Endothelial cell of umbilical vein (primary cell): ENCODE results near the gene ENAH. TPM values are rescaled to one million over a fixed set of nuclear protein-coding genes. Genes with fewer than 3 reads are reported as not detected.

Source experiments
- BruUV-seq: library from RNA; stranded (reverse); fragments of 400-500 nt; replicated peaks from 2 replicates; lab custom pipeline; 2021; lab: Mats Ljungman, UMichigan
- CTCF ChIA-PET: fragments of 300-600, 350-600 bp; sonication (Branson Sonifier 250); formaldehyde crosslinking; loops from one replicate; lab custom pipeline; 2021; ENCODE audit warnings: antibody characterized with exemption, inconsistent platforms; lab: Charles Lee
- POLR2A ChIA-PET: fragments of 300-600, 350-600 bp; sonication (Branson Sonifier 250); formaldehyde crosslinking; loops from one replicate; lab custom pipeline; 2021; ENCODE audit warnings: antibody characterized with exemption, inconsistent platforms; lab: Charles Lee
- DNase-seq: peaks from one replicate; pipeline ENCODE4 v3.0.0-alpha.2; 2011; ENCODE audit warnings: low read depth, low spot score
- FAIRE-seq: peaks from 2 replicates; lab custom pipeline; 2011; peaks lifted over from hg19 to GRCh38; lab: Jason Lieb, UNC
- H2AFZ ChIP-seq: 2 replicates; pipeline ENCODE4 v1.6.0; 2012; ENCODE audit warnings: low read depth, low read length, control low read depth, inconsistent platforms
- H3K27ac ChIP-seq: 2 replicates; pipeline ENCODE4 v1.5.1; 2011; ENCODE audit warnings: low read depth, mild to moderate bottlenecking, control low read depth, low read length, moderate library complexity; ENCODE audit not compliant: insufficient read depth
- H3K27me3 ChIP-seq, 2 experiments: 2 replicates each; pipeline versions ENCODE4 v1.6.0 to v1.6.1; 2011; ENCODE audit warnings: low read length in 2 of 2, mixed read lengths in 1 of 2; ENCODE audit not compliant: control insufficient read depth in 2 of 2, insufficient read depth in 2 of 2
- H3K36me3 ChIP-seq, 2 experiments: 2 replicates in 1 of 2; 3 replicates in 1 of 2; pipeline ENCODE4 v1.5.1; 2011; ENCODE audit warnings: low read length in 2 of 2, mild to moderate bottlenecking in 1 of 2, moderate library complexity in 1 of 2; ENCODE audit not compliant: control insufficient read depth in 2 of 2, insufficient read depth in 2 of 2; ENCODE audit errors: extremely low read depth in 1 of 2
- H3K4me1 ChIP-seq: 3 replicates; pipeline ENCODE4 v1.5.1; 2011; ENCODE audit warnings: mild to moderate bottlenecking, low read length; ENCODE audit not compliant: control insufficient read depth, insufficient read depth; ENCODE audit errors: extremely low read depth
- H3K4me2 ChIP-seq: 2 replicates; pipeline ENCODE4 v1.6.1; 2011; ENCODE audit warnings: low read length, control low read depth, mixed read lengths; ENCODE audit not compliant: insufficient read depth
- H3K4me3 ChIP-seq, 3 experiments: fragments of 200-600 bp in 1 of 3; sonication (generic), shearing (Covaris generic) in 1 of 3; replicated peaks in 1 of 3; 2 replicates each; pipeline ENCODE4 v1.5.1; 2011 to 2016; ENCODE audit warnings: control low read depth in 3 of 3, low read length in 3 of 3, mild to moderate bottlenecking in 2 of 3, inconsistent platforms in 1 of 3, low read depth in 1 of 3, moderate library complexity in 1 of 3; ENCODE audit not compliant: insufficient read depth in 1 of 3
- H3K79me2 ChIP-seq: 2 replicates; pipeline ENCODE4 v1.6.0; 2012; ENCODE audit warnings: low read length, inconsistent platforms; ENCODE audit not compliant: control insufficient read depth, insufficient read depth
- H3K9ac ChIP-seq: replicated peaks from 2 replicates; pipeline ENCODE3; 2011; ENCODE audit warnings: low read length, control low read depth; ENCODE audit not compliant: insufficient read depth; ENCODE audit errors: extremely low read depth
- H3K9me1 ChIP-seq: replicated peaks from 3 replicates; pipeline ENCODE4 v1.6.0; 2011; ENCODE audit warnings: mild to moderate bottlenecking, low read length; ENCODE audit not compliant: control insufficient read depth, insufficient read depth; ENCODE audit errors: extremely low read depth
- H3K9me3 ChIP-seq: replicated peaks from 2 replicates; pipeline ENCODE4 v1.5.1; 2012; ENCODE audit warnings: low read length, inconsistent platforms; ENCODE audit not compliant: control insufficient read depth, insufficient read depth
- H4K20me1 ChIP-seq: replicated peaks from 2 replicates; pipeline ENCODE3; 2011; ENCODE audit warnings: mild to moderate bottlenecking, low read length; ENCODE audit not compliant: control insufficient read depth, insufficient read depth; ENCODE audit errors: extremely low read depth
- CTCF ChIP-seq, 2 donors: IDR thresholded peaks; 1 replicate in 1 of 2; 2 replicates in 1 of 2; pipeline ENCODE4 v1.5.1; 2011; ENCODE audit warnings: low read length in 2 of 2, mild to moderate bottlenecking in 2 of 2, moderate library complexity in 2 of 2, control low read depth in 1 of 2, inconsistent platforms in 1 of 2, low read depth in 1 of 2; ENCODE audit not compliant: insufficient read depth in 1 of 2; ENCODE audit errors: extremely low read depth in 1 of 2
- EZH2 ChIP-seq: IDR thresholded peaks from 2 replicates; pipeline ENCODE4 v1.6.1; 2012; ENCODE audit warnings: borderline replicate concordance, low read depth, mild to moderate bottlenecking, moderate library complexity, low read length, inconsistent platforms; ENCODE audit not compliant: severe bottlenecking
- FOS ChIP-seq: IDR thresholded peaks from 2 replicates; pipeline ENCODE4 v1.6.1; 2011; ENCODE audit warnings: mild to moderate bottlenecking, low read length, moderate library complexity, borderline replicate concordance; ENCODE audit not compliant: insufficient read depth
- GATA2 ChIP-seq: IDR thresholded peaks from 2 replicates; pipeline ENCODE4 v1.7.0; 2011; ENCODE audit warnings: low read depth, mild to moderate bottlenecking, moderate library complexity, mixed read lengths, low read length; ENCODE audit not compliant: insufficient read length, insufficient read depth
- JUN ChIP-seq: IDR thresholded peaks from 2 replicates; pipeline ENCODE4 v1.6.1; 2011; ENCODE audit warnings: borderline replicate concordance, low read depth; ENCODE audit not compliant: insufficient read length, insufficient read depth
- MYC ChIP-seq: IDR thresholded peaks from one replicate; pipeline ENCODE4 v1.6.1; 2011; ENCODE audit warnings: mild to moderate bottlenecking, low read depth, low read length
- POLR2A ChIP-seq: IDR thresholded peaks from 2 replicates; pipeline ENCODE4 v1.6.1; 2012; ENCODE audit warnings: low read depth, mild to moderate bottlenecking, control low read depth, low read length
- POLR2AphosphoS5 ChIP-seq: IDR thresholded peaks from 2 replicates; pipeline ENCODE4 v1.6.1; 2012; ENCODE audit warnings: low read depth, mild to moderate bottlenecking, control low read depth, low read length, moderate library complexity; ENCODE audit not compliant: insufficient read depth
- dilution Hi-C: fragments of 300-500 bp; cut with MboI; formaldehyde crosslinking; loops from one replicate; pipeline ENCODE4 v1.15.0; 2019; ENCODE audit warnings: low sequenced_read_pairs; ENCODE audit not compliant: extremely low pct_ligation_motif_present
- intact Hi-C: fragments of 100-400 bp; cut with micrococcal nuclease; formaldehyde crosslinking; loops from one replicate; pipeline ENCODE4 v1.10.0; 2022
- polyA plus RNA-seq, 4 experiments: library from polyadenylated mRNA; depleted of rRNA in 3 of 4; stranded (reverse) in 3 of 4; unstranded in 1 of 4; fragments of >200 nt; gene quantifications; 2 replicates each; pipeline versions ENCODE4 v1.2.1 to v1.2.3, GENCODE V29; 2011 to 2012; ENCODE audit warnings: missing spikeins in 1 of 4
- total RNA-seq: library from RNA; stranded (reverse); gene quantifications from 2 replicates; pipeline ENCODE4 v1.2.3, GENCODE V29; 2021
- TF ChIP-seq, protein P1 (sequence below): IDR thresholded peaks from 2 replicates; pipeline ENCODE4 v1.6.1; 2011; ENCODE audit not compliant: insufficient read depth, insufficient read length

The ENAH gene
- total and polyA plus RNA-seq, 2 donors (not counting 3 experiments of a cell fraction or from before 2014, with no cell fraction given), result 19.9 to 95.6 TPM

GRCh38 chr1:225684741-225685140 is 31.8 kb upstream of the ENAH start:
- H3K4me3 ChIP-seq, result no peak overlapping the region
- CTCF ChIA-PET, result no interaction called here
- DNase-seq (no peak), FAIRE-seq (no peak)
- no peaks in the 10 kb centered on the region for H3K9me1 ChIP-seq
- H3K9me3 ChIP-seq, result no peaks in the 10 kb centered on the region
- H3K27me3 ChIP-seq, result no peaks in the 10 kb centered on the region
- dilution Hi-C loops (no loop called here), intact Hi-C loops (no loop called here)
- H3K36me3 ChIP-seq, result no peaks in the 10 kb centered on the region
- TF ChIP-seq CTCF (IDR thresholded peaks at IDR 0.05; ENCODE audit: extremely low read depth in 1 of 2, insufficient read depth in 1 of 2, low read depth in 1 of 2, low read length in 2 of 2) (no peak), POLR2A (no peak), POLR2AphosphoS5 (no peak), GATA2 (no peak), MYC (no peak), FOS (no peak), EZH2 (no peak), JUN (no peak)
- TF ChIP-seq, protein P1, sequence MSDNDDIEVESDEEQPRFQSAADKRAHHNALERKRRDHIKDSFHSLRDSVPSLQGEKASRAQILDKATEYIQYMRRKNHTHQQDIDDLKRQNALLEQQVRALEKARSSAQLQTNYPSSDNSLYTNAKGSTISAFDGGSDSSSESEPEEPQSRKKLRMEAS, result no peak
- no TSS peak for BruUV-seq
- no peaks in the 10 kb centered on the region for H4K20me1 ChIP-seq
- no peaks in the 10 kb centered on the region for H3K4me1 ChIP-seq
- no peak overlapping the region for H3K4me2 ChIP-seq
- no peak overlapping the region for H3K9ac ChIP-seq
- no peak overlapping the region for H3K27ac ChIP-seq
- H2AFZ ChIP-seq, result no peak overlapping the region
- H3K79me2 ChIP-seq, result no peaks in the 10 kb centered on the region
- POLR2A ChIA-PET, result no interaction called here
